ENCODE measurements around the gene TM4SF20.

DNA sequence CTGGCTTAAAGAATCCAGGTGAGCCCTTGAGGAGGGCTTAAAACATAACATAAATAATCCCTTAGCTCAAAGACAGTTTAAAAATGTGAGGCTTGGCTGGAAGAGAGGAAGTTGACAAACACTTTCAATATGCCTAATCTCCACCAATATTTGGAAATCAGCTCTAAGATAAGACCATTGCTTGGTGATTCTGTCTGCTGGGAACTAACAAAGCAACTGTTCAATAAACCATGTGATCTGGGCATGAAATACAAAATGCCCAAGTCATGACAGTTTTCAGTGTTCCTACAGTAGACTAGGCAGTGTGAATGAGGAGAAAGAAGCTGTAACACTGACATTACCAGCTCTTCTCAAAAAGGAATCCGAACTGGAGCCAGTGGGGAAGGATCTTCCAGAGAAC is 43.4 kb downstream of the TM4SF20 start:
- TF ChIP-seq EZH2 (IDR thresholded peaks at IDR 0.05; ENCODE audit: borderline replicate concordance, low read depth, low read length, poor library complexity, severe bottlenecking): no peak
- TF ChIP-seq, protein P1, sequence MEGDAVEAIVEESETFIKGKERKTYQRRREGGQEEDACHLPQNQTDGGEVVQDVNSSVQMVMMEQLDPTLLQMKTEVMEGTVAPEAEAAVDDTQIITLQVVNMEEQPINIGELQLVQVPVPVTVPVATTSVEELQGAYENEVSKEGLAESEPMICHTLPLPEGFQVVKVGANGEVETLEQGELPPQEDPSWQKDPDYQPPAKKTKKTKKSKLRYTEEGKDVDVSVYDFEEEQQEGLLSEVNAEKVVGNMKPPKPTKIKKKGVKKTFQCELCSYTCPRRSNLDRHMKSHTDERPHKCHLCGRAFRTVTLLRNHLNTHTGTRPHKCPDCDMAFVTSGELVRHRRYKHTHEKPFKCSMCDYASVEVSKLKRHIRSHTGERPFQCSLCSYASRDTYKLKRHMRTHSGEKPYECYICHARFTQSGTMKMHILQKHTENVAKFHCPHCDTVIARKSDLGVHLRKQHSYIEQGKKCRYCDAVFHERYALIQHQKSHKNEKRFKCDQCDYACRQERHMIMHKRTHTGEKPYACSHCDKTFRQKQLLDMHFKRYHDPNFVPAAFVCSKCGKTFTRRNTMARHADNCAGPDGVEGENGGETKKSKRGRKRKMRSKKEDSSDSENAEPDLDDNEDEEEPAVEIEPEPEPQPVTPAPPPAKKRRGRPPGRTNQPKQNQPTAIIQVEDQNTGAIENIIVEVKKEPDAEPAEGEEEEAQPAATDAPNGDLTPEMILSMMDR (conservative IDR thresholded peaks at IDR 0.05; ENCODE audit: low read depth, low read length): no peak

Data from A673 (cell line).